Progenitor cell of endocrine pancreas (in vitro differentiated cells): ENCODE measurements around the gene LRFN2. TPM values are rescaled to one million over a fixed set of nuclear protein-coding genes. Genes with fewer than 3 reads are reported as not detected.
A peak's percentile ranks its signal among the peaks of the same experiment; 100 is the strongest.

Experiments
- DNase-seq: peaks from one replicate; pipeline ENCODE4 v3.0.0; 2021; ENCODE audit warnings: low spot score; ENCODE audit not compliant: unreplicated experiment
- H3K27ac Mint-ChIP-seq: 2 replicates; pipeline ENCODE4 v1.8.0; 2021; ENCODE audit warnings: mild to moderate bottlenecking, moderate library complexity, mixed read lengths
- H3K27me3 Mint-ChIP-seq: 2 replicates; pipeline ENCODE4 v1.8.0; 2021; ENCODE audit warnings: mixed read lengths
- H3K36me3 Mint-ChIP-seq: 2 replicates; pipeline ENCODE4 v1.8.0; 2022; ENCODE audit warnings: mixed read lengths; ENCODE audit not compliant: insufficient read depth
- H3K4me1 Mint-ChIP-seq: 2 replicates; pipeline ENCODE4 v1.8.0; 2021; ENCODE audit warnings: low read depth, mixed read lengths
- H3K4me3 Mint-ChIP-seq: 2 replicates; pipeline ENCODE4 v1.8.0; 2021; ENCODE audit warnings: low read depth, mild to moderate bottlenecking, moderate library complexity, mixed read lengths
- H3K9me3 Mint-ChIP-seq: 2 replicates; pipeline ENCODE4 v1.8.0; 2021; ENCODE audit warnings: low read depth, mixed read lengths
- CTCF ChIP-seq: fragments of 200-600 bp; sonication (generic); IDR thresholded peaks from one replicate; pipeline ENCODE4 v1.5.0; 2021; ENCODE audit warnings: antibody characterized with exemption, mild to moderate bottlenecking; ENCODE audit not compliant: unreplicated experiment
- total RNA-seq: library from RNA; stranded (reverse); gene quantifications from 2 replicates; pipeline ENCODE4 v1.2.1, GENCODE V29; 2021

LRFN2 gene
- total RNA-seq, 1 donor from 2014 or later = 0.14 TPM

- DNase-seq = peak; percentile 1
- Mint-ChIP-seq H3K4me1 (peaks cover under 1% of the 10 kb centered on the region), H3K4me3 (no peak overlapping the region), H3K9me3 (no peaks in the 10 kb centered on the region), H3K27ac (no peak overlapping the region), H3K36me3 (no peaks in the 10 kb centered on the region), H3K27me3 (peaks cover 2% of the 10 kb centered on the region)
- no peak for TF ChIP-seq CTCF
These were observed 235.2 kb downstream of the LRFN2 start for GRCh38 chr6:40352006-40352405.

- peaks cover 2% of the 10 kb centered on the region for H3K27me3 Mint-ChIP-seq
- peaks cover 2% of the 10 kb centered on the region for H3K4me1 Mint-ChIP-seq
- no peak overlapping the region for H3K4me3 Mint-ChIP-seq
- H3K9me3 Mint-ChIP-seq = no peaks in the 10 kb centered on the region
- H3K27ac Mint-ChIP-seq = no peak overlapping the region
- no peak for TF ChIP-seq CTCF
- DNase-seq = no peak
- no peaks in the 10 kb centered on the region for H3K36me3 Mint-ChIP-seq
These were observed 236.4 kb downstream of the LRFN2 start for GRCh38 chr6:40350747-40351217.

- Mint-ChIP-seq H3K36me3 (no peaks in the 10 kb centered on the region), H3K9me3 (no peaks in the 10 kb centered on the region), H3K27ac (no peak overlapping the region), H3K4me3 (no peak overlapping the region), H3K27me3 (peaks cover 2% of the 10 kb centered on the region), H3K4me1 (peaks cover 2% of the 10 kb centered on the region)
- DNase-seq = peak; percentile 5
- TF ChIP-seq CTCF = no peak
These were observed 237.0 kb downstream of the LRFN2 start for GRCh38 chr6:40349901-40350746.

- no peak for TF ChIP-seq CTCF
- H3K4me1 Mint-ChIP-seq = peaks cover 2% of the 10 kb centered on the region
- H3K36me3 Mint-ChIP-seq = no peaks in the 10 kb centered on the region
- no peaks in the 10 kb centered on the region for H3K9me3 Mint-ChIP-seq
- peak; percentile 4 for DNase-seq
- H3K27ac Mint-ChIP-seq = no peak overlapping the region
- H3K27me3 Mint-ChIP-seq = peaks cover 2% of the 10 kb centered on the region
- no peak overlapping the region for H3K4me3 Mint-ChIP-seq
These were observed 237.9 kb downstream of the LRFN2 start for GRCh38 chr6:40349123-40349900.

- no peak for TF ChIP-seq CTCF
- Mint-ChIP-seq H3K36me3 (no peaks in the 10 kb centered on the region), H3K27me3 (peaks cover 7% of the 10 kb centered on the region), H3K4me3 (no peak overlapping the region), H3K4me1 (peaks cover 4% of the 10 kb centered on the region), H3K27ac (no peak overlapping the region), H3K9me3 (no peaks in the 10 kb centered on the region)
- peak; percentile 2 for DNase-seq
These were observed 238.6 kb downstream of the LRFN2 start for GRCh38 chr6:40348591-40348990.
